Uterus (tissue), 2 donors: ENCODE measurements around the gene ACP2.

Source experiments
- POLR2A ChIP-seq, 2 donors: fragments of 450-650 bp; IDR thresholded peaks; one replicate each; pipeline ENCODE4 v1.6.1; 2016; ENCODE audit warnings: antibody characterized with exemption in 2 of 2, mild to moderate bottlenecking in 1 of 2, moderate library complexity in 1 of 2
- TF ChIP-seq, protein P1 (sequence below), 4 experiments: fragments of 200-600 bp in 2 of 4; fragments of 450-650 bp in 2 of 4; sonication (generic) in 2 of 4; IDR thresholded peaks; one replicate each; pipeline ENCODE4 v1.5.1; 2016 to 2019; ENCODE audit warnings: antibody characterized with exemption in 4 of 4, mild to moderate bottlenecking in 2 of 4, moderate library complexity in 1 of 4

GRCh38 chr11:47247502-47247901 lies 1.1 kb downstream of the ACP2 start:
- TF ChIP-seq, protein P1, sequence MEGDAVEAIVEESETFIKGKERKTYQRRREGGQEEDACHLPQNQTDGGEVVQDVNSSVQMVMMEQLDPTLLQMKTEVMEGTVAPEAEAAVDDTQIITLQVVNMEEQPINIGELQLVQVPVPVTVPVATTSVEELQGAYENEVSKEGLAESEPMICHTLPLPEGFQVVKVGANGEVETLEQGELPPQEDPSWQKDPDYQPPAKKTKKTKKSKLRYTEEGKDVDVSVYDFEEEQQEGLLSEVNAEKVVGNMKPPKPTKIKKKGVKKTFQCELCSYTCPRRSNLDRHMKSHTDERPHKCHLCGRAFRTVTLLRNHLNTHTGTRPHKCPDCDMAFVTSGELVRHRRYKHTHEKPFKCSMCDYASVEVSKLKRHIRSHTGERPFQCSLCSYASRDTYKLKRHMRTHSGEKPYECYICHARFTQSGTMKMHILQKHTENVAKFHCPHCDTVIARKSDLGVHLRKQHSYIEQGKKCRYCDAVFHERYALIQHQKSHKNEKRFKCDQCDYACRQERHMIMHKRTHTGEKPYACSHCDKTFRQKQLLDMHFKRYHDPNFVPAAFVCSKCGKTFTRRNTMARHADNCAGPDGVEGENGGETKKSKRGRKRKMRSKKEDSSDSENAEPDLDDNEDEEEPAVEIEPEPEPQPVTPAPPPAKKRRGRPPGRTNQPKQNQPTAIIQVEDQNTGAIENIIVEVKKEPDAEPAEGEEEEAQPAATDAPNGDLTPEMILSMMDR (IDR thresholded peaks at IDR 0.05): no peak
- no peak for TF ChIP-seq POLR2A (IDR thresholded peaks at IDR 0.05)
